Common myeloid progenitor, CD34-positive (primary cell): ENCODE data around the gene CACNA1H.
A peak's percentile ranks its signal among the peaks of the same experiment; 100 is the strongest.

Experiments
- CTCF ChIA-PET: fragments of 350-600 bp; sonication (Branson Sonifier 250); formaldehyde crosslinking; loops from one replicate; lab custom pipeline; 2021; ENCODE audit warnings: antibody characterized with exemption; lab: Charles Lee
- POLR2A ChIA-PET: fragments of 350-600 bp; sonication (Branson Sonifier 250); formaldehyde crosslinking; loops from one replicate; lab custom pipeline; 2021; ENCODE audit warnings: antibody characterized with exemption; lab: Charles Lee
- DNase-seq, 3 donors: peaks; one replicate each; pipeline versions ENCODE4 v3.0.0 to v3.0.0-alpha.2; 2013
- H3K27ac ChIP-seq, 2 experiments: 1 replicate in 1 of 2; 2 replicates in 1 of 2; pipeline ENCODE4 v1.7.0; 2013; ENCODE audit warnings: inconsistent platforms in 2 of 2, low read length in 2 of 2, mild to moderate bottlenecking in 2 of 2, low read depth in 1 of 2, moderate library complexity in 1 of 2; ENCODE audit not compliant: severe bottlenecking in 2 of 2, insufficient read depth in 1 of 2, poor library complexity in 1 of 2
- H3K27me3 ChIP-seq, 5 experiments: replicated peaks in 2 of 5; 1 replicate in 3 of 5; 2 replicates in 2 of 5; pipeline versions ENCODE4 v1.6.1 to v1.7.0; 2013; ENCODE audit warnings: low read length in 4 of 5, mild to moderate bottlenecking in 2 of 5, moderate library complexity in 2 of 5, inconsistent platforms in 1 of 5; ENCODE audit not compliant: insufficient read depth in 5 of 5, control insufficient read depth in 4 of 5
- H3K36me3 ChIP-seq, 4 experiments: 1 replicate in 2 of 4; 2 replicates in 2 of 4; pipeline versions ENCODE4 v1.6.1 to v1.7.0; 2013; ENCODE audit warnings: low read length in 3 of 4, control low read depth in 1 of 4, mild to moderate bottlenecking in 1 of 4; ENCODE audit not compliant: control insufficient read depth in 4 of 4, insufficient read depth in 4 of 4
- H3K4me1 ChIP-seq, 4 experiments: 1 replicate in 3 of 4; 2 replicates in 1 of 4; pipeline versions ENCODE4 v1.6.1 to v1.7.1; 2013; ENCODE audit warnings: low read length in 3 of 4, mild to moderate bottlenecking in 3 of 4, control low read depth in 1 of 4, inconsistent platforms in 1 of 4, moderate library complexity in 1 of 4; ENCODE audit not compliant: control insufficient read depth in 4 of 4, insufficient read depth in 4 of 4; ENCODE audit errors: control extremely low read depth in 1 of 4
- H3K4me3 ChIP-seq, 7 experiments: 1 replicate in 4 of 7; 2 replicates in 3 of 7; pipeline versions ENCODE4 v1.5.1 to v1.7.0; 2013; ENCODE audit warnings: mild to moderate bottlenecking in 7 of 7, low read length in 6 of 7, moderate library complexity in 6 of 7, inconsistent platforms in 2 of 7, low read depth in 2 of 7, control low read depth in 1 of 7; ENCODE audit not compliant: insufficient read depth in 4 of 7, control insufficient read depth in 1 of 7; ENCODE audit errors: extremely low read depth in 1 of 7
- H3K9me3 ChIP-seq, 5 experiments: 1 replicate in 4 of 5; 2 replicates in 1 of 5; pipeline versions ENCODE4 v1.6.1 to v1.7.1; 2013; ENCODE audit warnings: low read length in 4 of 5, mild to moderate bottlenecking in 2 of 5, inconsistent platforms in 1 of 5, low read depth in 1 of 5, moderate library complexity in 1 of 5; ENCODE audit not compliant: control insufficient read depth in 4 of 5, insufficient read depth in 2 of 5; ENCODE audit errors: control extremely low read depth in 1 of 5
- WGBS: methylation state at CpG from one replicate; pipeline ENCODE4 v1.1.5; 2013; ENCODE audit not compliant: insufficient coverage; 5-methylcytosine and 5-hydroxymethylcytosine counted together

CACNA1H gene

DNA sequence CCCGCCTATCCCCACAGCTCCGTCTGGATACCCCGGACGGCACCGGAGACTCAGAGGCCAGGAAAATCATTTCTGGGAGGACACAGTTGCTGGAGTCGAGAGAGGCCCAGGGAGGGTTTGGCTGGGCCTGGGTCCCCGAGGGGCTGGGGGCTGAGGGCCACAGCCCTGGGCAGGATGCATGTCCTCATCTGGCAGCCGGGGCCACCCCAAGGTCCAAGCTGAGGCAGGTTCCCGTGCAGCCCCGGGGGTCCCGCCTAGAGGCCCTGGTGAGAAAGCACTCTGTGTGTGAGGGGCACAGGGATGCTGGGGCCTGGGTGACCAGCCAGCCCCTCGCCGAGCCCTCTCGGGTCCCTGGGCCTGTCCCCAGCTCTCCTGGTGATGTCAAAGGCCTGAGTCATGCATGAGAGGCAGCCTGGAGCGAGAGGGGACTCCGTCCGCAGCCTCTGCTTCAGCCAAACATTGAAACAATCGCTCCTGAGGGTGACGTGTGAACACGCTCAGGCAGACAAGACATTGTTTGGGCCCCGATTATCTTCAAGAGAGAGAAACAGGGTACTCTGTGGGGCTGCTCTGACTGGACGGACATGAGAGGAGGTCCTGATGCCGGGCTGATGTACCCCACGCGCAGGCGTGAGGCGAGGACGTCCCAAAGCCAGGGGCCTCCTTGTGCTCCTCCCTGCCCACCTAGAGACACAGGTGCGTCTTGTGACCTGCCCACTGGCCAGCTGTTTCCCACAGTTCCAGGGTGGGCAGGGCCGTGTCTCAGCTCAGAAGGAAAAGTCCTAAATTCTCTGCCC, 31.1 kb upstream of the CACNA1H start:
- ChIA-PET POLR2A (no interaction called here), CTCF (no interaction called here)
- Histone ChIP-seq H3K4me3 (no peak overlapping the region), H3K27ac (no peak overlapping the region), H3K4me1 (no peaks in the 10 kb centered on the region), H3K9me3 (no peaks in the 10 kb centered on the region), H3K27me3 (peaks cover 0 to 44% (median 2%) of the 10 kb centered on the region in 5 experiments), H3K36me3 (no peaks in the 10 kb centered on the region)
- 85% methylated on average over 29 of the region's 30 CpGs for WGBS
- no peak for DNase-seq

- ChIA-PET POLR2A (no interaction called here), CTCF (no interaction called here)
- Histone ChIP-seq H3K4me1 (no peaks in the 10 kb centered on the region), H3K27me3 (peaks cover 0 to 50% (median 2%) of the 10 kb centered on the region in 5 experiments), H3K27ac (no peak overlapping the region), H3K36me3 (no peaks in the 10 kb centered on the region), H3K9me3 (no peaks in the 10 kb centered on the region), H3K4me3 (no peak overlapping the region)
- no peak for DNase-seq
- 96% methylated on average over 6 of the region's 14 CpGs for WGBS
Observed at GRCh38 chr16:1122398-1122765, 30.5 kb upstream of the CACNA1H start.

- CTCF ChIA-PET, result no interaction called here
- WGBS, result 76% methylated on average over 18 of the region's 21 CpGs
- peaks cover 0 to 51% (median 2%) of the 10 kb centered on the region in 5 experiments for H3K27me3 ChIP-seq
Observed at GRCh38 chr16:1123525-1124230, 29.2 kb upstream of the CACNA1H start.

DNA sequence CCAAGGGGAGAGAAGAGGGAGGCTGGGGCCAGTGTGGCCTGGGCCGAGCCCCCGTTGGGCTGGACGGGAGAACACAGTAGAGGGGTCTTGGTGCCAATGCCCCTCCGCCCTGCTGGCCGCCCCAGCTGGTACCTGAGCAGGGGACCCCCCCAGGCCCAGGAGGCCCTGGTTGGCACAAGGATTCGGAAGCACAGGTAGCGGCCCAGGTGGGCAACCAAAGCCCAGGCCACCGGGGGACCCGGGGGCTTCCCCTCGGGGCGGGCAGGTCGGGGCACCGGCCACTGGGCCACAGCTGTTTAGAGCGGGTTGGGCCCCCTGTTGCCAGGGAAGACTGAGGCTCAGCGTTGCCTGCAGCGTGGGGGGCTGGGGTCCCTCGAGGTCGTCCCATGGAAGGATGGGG, 28.6 kb upstream of the CACNA1H start:
- WGBS, result 88% methylated on average over 18 of the region's 18 CpGs
- no peak overlapping the region for H3K27ac ChIP-seq
- no peaks in the 10 kb centered on the region for H3K36me3 ChIP-seq
- no peak overlapping the region for H3K4me3 ChIP-seq
- H3K4me1 ChIP-seq, result no peaks in the 10 kb centered on the region
- CTCF ChIA-PET, result no interaction called here
- H3K9me3 ChIP-seq, result no peaks in the 10 kb centered on the region
- POLR2A ChIA-PET, result no interaction called here
- H3K27me3 ChIP-seq, result peaks cover 0 to 45% (median 2%) of the 10 kb centered on the region in 5 experiments
- no peak for DNase-seq

More at GRCh38 chr16:1123525-1124230, 29.2 kb upstream of the CACNA1H start:
- no peak overlapping the region for H3K4me3 ChIP-seq
- no peak overlapping the region for H3K27ac ChIP-seq
- DNase-seq, result no peak
- POLR2A ChIA-PET, result no interaction called here
- H3K9me3 ChIP-seq, result no peaks in the 10 kb centered on the region
- H3K4me1 ChIP-seq, result no peaks in the 10 kb centered on the region
- H3K36me3 ChIP-seq, result no peaks in the 10 kb centered on the region

GRCh38 chr16:1124795-1125194, 28.1 kb upstream of the CACNA1H start:
- no peak overlapping the region for H3K4me3 ChIP-seq
- H3K9me3 ChIP-seq, result no peaks in the 10 kb centered on the region
- CTCF ChIA-PET, result no interaction called here
- H3K36me3 ChIP-seq, result no peaks in the 10 kb centered on the region
- 89% methylated on average over 8 of the region's 11 CpGs for WGBS
- peaks cover 0 to 40% (median 2%) of the 10 kb centered on the region in 5 experiments for H3K27me3 ChIP-seq
- POLR2A ChIA-PET, result no interaction called here
- H3K27ac ChIP-seq, result no peak overlapping the region
- no peaks in the 10 kb centered on the region for H3K4me1 ChIP-seq
- no peak for DNase-seq

GRCh38 chr16:1125471-1125870, 27.4 kb upstream of the CACNA1H start:
- Histone ChIP-seq H3K4me3 (no peak overlapping the region), H3K27ac (no peak overlapping the region), H3K4me1 (no peaks in the 10 kb centered on the region), H3K27me3 (peaks cover 0 to 37% (median 2%) of the 10 kb centered on the region in 5 experiments), H3K36me3 (no peaks in the 10 kb centered on the region), H3K9me3 (no peaks in the 10 kb centered on the region)
- 49% methylated on average over 16 of the region's 18 CpGs for WGBS
- DNase-seq, result peak in 2 of 3 donors; percentile 3 to 4
- CTCF ChIA-PET, result no interaction called here
- POLR2A ChIA-PET, result interaction anchor here (1.1 kb wide), 1 partner anchor 264 kb away, joined by 4 read pairs; no protein-coding TSS in a partner anchor

DNA sequence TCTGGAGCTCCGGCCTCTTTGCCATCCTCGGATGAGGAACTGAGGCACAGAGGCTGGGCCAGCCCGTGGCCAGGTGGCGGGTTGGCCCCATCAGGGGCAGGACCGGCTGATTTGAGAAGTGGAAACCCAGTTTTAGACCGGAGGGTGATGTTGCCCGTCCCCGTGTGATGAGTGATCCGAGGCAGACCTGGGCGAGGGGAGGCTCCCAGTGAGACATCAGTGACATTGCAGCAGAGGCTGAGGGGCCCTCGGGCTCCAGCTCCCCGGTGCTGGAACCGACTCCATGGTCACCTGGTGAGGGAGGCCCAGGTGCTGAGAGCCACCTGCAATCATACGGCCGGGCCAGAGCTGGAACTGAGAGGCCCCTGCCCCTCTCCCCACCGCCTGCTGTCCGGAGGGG, 26.9 kb upstream of the CACNA1H start:
- ChIA-PET CTCF (no interaction called here), POLR2A (interaction anchor here (1.1 kb wide), 1 partner anchor 263 kb away, joined by 4 read pairs; no protein-coding TSS in a partner anchor)
- Histone ChIP-seq H3K9me3 (no peaks in the 10 kb centered on the region), H3K36me3 (no peaks in the 10 kb centered on the region), H3K4me3 (no peak overlapping the region), H3K27ac (no peak overlapping the region), H3K4me1 (no peaks in the 10 kb centered on the region), H3K27me3 (peaks cover 0 to 37% (median 2%) of the 10 kb centered on the region in 5 experiments)
- WGBS, result 65% methylated on average over 13 of the region's 17 CpGs
- no peak for DNase-seq
